HG02852 (cell line): ENCODE results near the gene KLHL21.
A peak's percentile ranks its signal among the peaks of the same experiment; 100 is the strongest.
"Not testable (repeated sequence)": the region's sequence is repeated elsewhere in the genome, so short reads cannot be mapped to it uniquely, and the experiment has no call there.

Experiments used
- ATAC-seq: cut with Tn5 transposase; IDR thresholded peaks from one replicate; pipeline ENCODE4 v1.9.1; 2021; ENCODE audit warnings: mild to moderate bottlenecking, moderate library complexity; ENCODE audit not compliant: unreplicated experiment

Gene KLHL21

GRCh38 chr1:6600410-6601048 lies 2.1 kb downstream of the KLHL21 start:
- peak; percentile 2 for ATAC-seq

- not testable (repeated sequence) for ATAC-seq
These were observed 2.7 kb downstream of the KLHL21 start for GRCh38 chr1:6599991-6600390.

GRCh38 chr1:6599141-6599975 lies 3.3 kb downstream of the KLHL21 start:
- no peak for ATAC-seq

- ATAC-seq: no peak
These were observed 4.9 kb downstream of the KLHL21 start for GRCh38 chr1:6597777-6598131.

GRCh38 chr1:6596886-6597776 lies 5.5 kb downstream of the KLHL21 start:
- no peak for ATAC-seq

GRCh38 chr1:6596351-6596750 lies 6.3 kb downstream of the KLHL21 start:
- ATAC-seq: no peak

- ATAC-seq: no peak
These were observed 7.5 kb downstream of the KLHL21 start for GRCh38 chr1:6594977-6595740.

GRCh38 chr1:6593810-6594209 lies 8.9 kb downstream of the KLHL21 start:
- no peak for ATAC-seq

GRCh38 chr1:6592865-6593593 lies 9.6 kb downstream of the KLHL21 start:
- ATAC-seq: no peak

- ATAC-seq: no peak
These were observed 10.2 kb downstream of the KLHL21 start for GRCh38 chr1:6592441-6592840.

GRCh38 chr1:6591644-6592043 lies 11.0 kb downstream of the KLHL21 start:
- ATAC-seq: no peak

- no peak for ATAC-seq
These were observed 11.4 kb downstream of the KLHL21 start for GRCh38 chr1:6591222-6591621.

GRCh38 chr1:6590046-6590445 lies 12.6 kb downstream of the KLHL21 start:
- ATAC-seq: no peak

- no peak for ATAC-seq
These were observed 13.7 kb downstream of the KLHL21 start for GRCh38 chr1:6588893-6589520.

GRCh38 chr1:6588128-6588892 lies 14.4 kb downstream of the KLHL21 start:
- ATAC-seq: no peak

- no peak for ATAC-seq
These were observed 15.2 kb downstream of the KLHL21 start for GRCh38 chr1:6587261-6588005.

GRCh38 chr1:6586404-6586816 lies 16.3 kb downstream of the KLHL21 start:
- ATAC-seq: no peak

- no peak for ATAC-seq
These were observed 16.8 kb downstream of the KLHL21 start for GRCh38 chr1:6585841-6586240.
